Erythroblast (primary cell): Measurements from ENCODE around the gene PIP5K1A.

Experiments used
- GATA1 ChIP-seq: IDR thresholded peaks from 2 replicates; pipeline ENCODE4 v1.6.1; 2011; ENCODE audit warnings: low read depth, mild to moderate bottlenecking, control low read depth, low read length, moderate library complexity
- POLR2A ChIP-seq: IDR thresholded peaks from 2 replicates; pipeline ENCODE4 v1.6.1; 2011; ENCODE audit warnings: mild to moderate bottlenecking, low read length

DNA sequence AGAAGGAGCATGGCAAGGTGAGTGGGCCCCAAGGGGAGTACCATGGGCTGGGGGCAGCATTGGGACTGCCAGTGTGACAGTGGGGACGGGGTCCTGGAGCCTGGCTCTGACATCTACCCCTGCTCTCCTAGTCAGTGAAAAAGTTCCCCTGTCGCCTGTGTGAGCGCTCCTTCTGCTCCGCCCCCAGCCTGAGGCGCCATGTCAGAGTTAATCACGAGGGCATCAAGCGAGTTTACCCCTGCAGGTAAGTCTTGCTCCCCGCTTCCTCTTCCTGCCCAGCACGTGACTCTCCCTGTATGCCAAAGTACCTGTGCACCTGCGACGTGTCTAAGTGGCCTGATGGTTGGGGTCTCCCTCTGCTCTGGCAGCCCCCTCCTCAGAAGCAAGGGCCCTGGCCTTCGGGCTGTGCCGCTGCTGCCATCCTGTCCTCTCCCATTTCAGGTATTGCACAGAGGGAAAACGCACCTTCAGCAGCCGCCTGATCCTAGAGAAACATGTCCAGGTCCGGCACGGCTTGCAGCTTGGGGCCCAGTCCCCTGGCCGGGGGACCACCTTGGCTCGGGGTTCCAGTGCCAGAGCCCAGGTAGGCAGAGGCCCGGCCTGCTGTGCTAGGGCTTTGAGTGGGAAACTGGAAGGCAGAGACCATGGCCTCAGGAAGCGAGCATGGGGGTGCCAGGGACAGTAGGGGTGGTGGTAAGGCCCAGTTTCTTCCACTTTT lies 91.8 kb downstream of the PIP5K1A start:
- no peak for TF ChIP-seq POLR2A
- no peak for TF ChIP-seq GATA1
